CD4-positive, CD25-positive, alpha-beta regulatory T cell (primary cell): Measurements from ENCODE around the gene PREX1. TPM values are rescaled to one million over a fixed set of nuclear protein-coding genes. Genes with fewer than 3 reads are reported as not detected.

ENCODE experiments used
- ATAC-seq, 2 donors: fragments of 150-1000 bp; cut with Tn5 transposase; one replicate each; pipeline ENCODE4 v1.10.0; 2021; ENCODE audit warnings: low read depth in 2 of 2, moderate number of reproducible peaks in 2 of 2, moderate library complexity in 1 of 2
- DNase-seq, 3 donors: peaks; one replicate each; pipeline versions ENCODE4 v3.0.0 to v3.0.0-alpha.2; 2012 to 2022; ENCODE audit warnings: mixed read lengths in 1 of 3
- H3K27ac ChIP-seq: one replicate; pipeline ENCODE4 v1.7.0; 2013; ENCODE audit warnings: mild to moderate bottlenecking, low read length; ENCODE audit not compliant: insufficient read depth, poor library complexity, severe bottlenecking
- H3K27me3 ChIP-seq: one replicate; pipeline ENCODE4 v1.7.0; 2013; ENCODE audit warnings: low read length; ENCODE audit not compliant: control insufficient read depth, insufficient read depth
- H3K36me3 ChIP-seq: one replicate; pipeline ENCODE4 v1.7.0; 2013; ENCODE audit warnings: mild to moderate bottlenecking, low read length, moderate library complexity; ENCODE audit not compliant: control insufficient read depth, insufficient read depth
- H3K4me1 ChIP-seq: 2 replicates; pipeline ENCODE4 v1.7.0; 2013; ENCODE audit warnings: mild to moderate bottlenecking, low read length; ENCODE audit not compliant: insufficient read depth, control insufficient read depth, poor library complexity, severe bottlenecking
- H3K4me3 ChIP-seq: one replicate; pipeline ENCODE4 v1.7.0; 2013; ENCODE audit warnings: low read depth, mild to moderate bottlenecking, low read length, moderate library complexity
- H3K9me3 ChIP-seq, 2 experiments: 1 replicate in 1 of 2; 2 replicates in 1 of 2; pipeline ENCODE4 v1.7.0; 2013; ENCODE audit warnings: low read length in 2 of 2, mild to moderate bottlenecking in 1 of 2, moderate library complexity in 1 of 2; ENCODE audit not compliant: control insufficient read depth in 2 of 2
- H3K27ac Mint-ChIP-seq, 3 donors: one replicate each; pipeline ENCODE4 v1.8.0; 2020 to 2022; ENCODE audit warnings: mild to moderate bottlenecking in 3 of 3, mixed read lengths in 3 of 3, moderate library complexity in 2 of 3
- H3K27me3 Mint-ChIP-seq: one replicate; pipeline ENCODE4 v1.8.0; 2022; ENCODE audit warnings: mild to moderate bottlenecking, mixed read lengths
- H3K36me3 Mint-ChIP-seq: one replicate; pipeline ENCODE4 v1.8.0; 2020; ENCODE audit warnings: mixed read lengths
- H3K4me1 Mint-ChIP-seq, 4 donors: one replicate each; pipeline ENCODE4 v1.8.0; 2020 to 2022; ENCODE audit warnings: mixed read lengths in 4 of 4, mild to moderate bottlenecking in 1 of 4
- H3K4me3 Mint-ChIP-seq, 4 donors: one replicate each; pipeline ENCODE4 v1.8.0; 2020 to 2022; ENCODE audit warnings: mild to moderate bottlenecking in 4 of 4, mixed read lengths in 4 of 4, moderate library complexity in 3 of 4
- H3K9me3 Mint-ChIP-seq, 7 donors: one replicate each; pipeline ENCODE4 v1.8.0; 2020 to 2022; ENCODE audit warnings: mixed read lengths in 7 of 7, mild to moderate bottlenecking in 3 of 7, moderate library complexity in 2 of 7
- polyA plus RNA-seq, 4 donors: library from polyadenylated mRNA; unstranded; fragments of 300-500 nt; fragmentation: Illumina TruSeq; gene quantifications; one replicate each; pipeline ENCODE4 v1.2.3, GENCODE V29; 2021
- total RNA-seq: library from RNA; stranded (reverse); gene quantifications from one replicate; pipeline ENCODE4 v1.2.3, GENCODE V29; 2022

Gene PREX1
- total and polyA plus RNA-seq, 5 donors from 2014 or later: 40.8 to 264 (median 57.0) TPM

DNA sequence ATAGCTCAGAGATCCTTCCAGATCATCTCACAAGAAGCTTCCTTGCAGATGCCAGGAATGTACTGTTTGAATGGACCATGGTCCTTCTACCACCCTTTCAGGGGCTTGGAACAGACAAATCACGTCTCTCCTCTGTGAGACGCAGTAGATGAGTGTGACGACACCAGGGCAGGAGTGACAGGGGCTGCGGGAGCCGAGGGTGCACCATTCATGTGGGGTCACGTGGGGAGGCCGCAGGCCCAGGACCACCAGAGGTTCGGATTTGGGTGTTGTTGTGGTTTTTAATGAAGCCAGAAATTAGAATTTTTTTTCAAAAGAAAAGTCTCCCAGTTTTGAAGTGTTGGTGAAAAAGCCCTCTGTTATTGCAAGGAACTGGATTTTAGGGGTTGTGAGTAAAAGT, 79.2 kb downstream of the PREX1 start:
- Mint-ChIP-seq H3K27me3 (peaks cover 1% of the 10 kb centered on the region), H3K27ac (peak overlapping the region; percentile 62 to 98 (median 90)), H3K9me3 (no peaks in the 10 kb centered on the region), H3K36me3 (peaks cover 29% of the 10 kb centered on the region), H3K4me1 (peaks cover 17 to 70% (median 54%) of the 10 kb centered on the region in 4 donors), H3K4me3 (peak overlapping the region in 2 of 4 donors; percentile 46 to 63)
- Histone ChIP-seq H3K27ac (no peak overlapping the region), H3K9me3 (no peaks in the 10 kb centered on the region), H3K36me3 (peaks cover 45% of the 10 kb centered on the region), H3K4me3 (no peak overlapping the region), H3K4me1 (peaks cover 54% of the 10 kb centered on the region), H3K27me3 (no peaks in the 10 kb centered on the region)
- no peak for ATAC-seq
- no peak for DNase-seq

DNA sequence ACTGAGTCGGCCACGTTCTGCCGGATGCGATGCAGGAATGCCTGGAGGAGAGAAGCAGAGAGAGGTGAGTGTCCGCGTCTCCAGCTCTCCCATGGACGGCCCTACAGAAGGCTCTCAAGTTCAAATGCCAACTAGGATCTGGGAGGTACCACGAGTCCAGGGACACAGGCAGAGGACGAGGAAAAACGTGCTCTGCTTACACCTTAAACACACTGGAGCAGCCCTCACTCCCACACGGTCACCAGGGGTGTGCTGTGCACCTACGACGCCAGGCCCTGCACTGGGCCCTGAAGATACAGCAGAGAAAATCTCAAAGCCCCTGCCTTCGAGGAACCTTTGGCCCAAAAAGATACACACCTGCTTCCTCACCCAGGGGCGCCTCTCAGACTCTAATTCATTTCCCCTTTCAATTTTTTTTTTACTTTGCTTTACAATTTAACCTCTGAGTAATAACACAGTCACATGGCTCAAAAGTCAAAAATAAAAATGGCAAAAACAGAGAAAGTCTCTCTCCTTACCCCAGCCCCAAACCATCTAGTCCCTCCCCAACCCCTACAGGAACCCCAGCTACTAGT, 79.9 kb downstream of the PREX1 start:
- Histone ChIP-seq H3K4me1 (peaks cover 48% of the 10 kb centered on the region), H3K27ac (peak overlapping the region; percentile 19), H3K36me3 (peaks cover 48% of the 10 kb centered on the region), H3K27me3 (no peaks in the 10 kb centered on the region), H3K9me3 (no peaks in the 10 kb centered on the region), H3K4me3 (no peak overlapping the region)
- no peaks in the 10 kb centered on the region for H3K9me3 Mint-ChIP-seq
- no peaks in the 10 kb centered on the region for H3K27me3 Mint-ChIP-seq
- peak overlapping the region; percentile 62 to 98 (median 90) for H3K27ac Mint-ChIP-seq
- peaks cover 17 to 69% (median 50%) of the 10 kb centered on the region in 4 donors for H3K4me1 Mint-ChIP-seq
- DNase-seq (peak in 1 of 3 donors; percentile 23), ATAC-seq (no peak)
- H3K4me3 Mint-ChIP-seq: peak overlapping the region in 1 of 4 donors; percentile 63
- peaks cover 29% of the 10 kb centered on the region for H3K36me3 Mint-ChIP-seq

DNA sequence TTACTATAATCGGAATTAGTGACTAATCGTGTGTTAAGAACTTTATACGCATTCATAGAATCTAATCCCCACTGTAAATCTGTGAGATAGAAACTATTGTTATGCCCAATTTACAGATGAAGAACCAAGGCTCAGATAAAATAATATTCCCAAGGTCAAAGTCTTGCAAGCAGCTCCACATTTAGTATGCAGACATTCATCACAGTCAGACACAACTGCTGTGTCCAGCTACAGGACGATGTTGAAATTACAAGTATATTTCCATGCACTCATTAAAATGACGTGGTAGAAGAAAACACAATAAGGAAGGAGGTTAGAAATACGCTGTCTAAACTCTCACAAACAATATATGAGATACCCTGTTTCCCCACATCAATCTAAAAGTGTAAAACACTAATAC, 82.5 kb downstream of the PREX1 start:
- peak overlapping the region in 1 of 4 donors; percentile 18 for H3K4me3 Mint-ChIP-seq
- H3K4me1 Mint-ChIP-seq: peaks cover 8 to 49% (median 34%) of the 10 kb centered on the region in 4 donors
- peaks cover 39% of the 10 kb centered on the region for H3K36me3 Mint-ChIP-seq
- H3K9me3 Mint-ChIP-seq: no peaks in the 10 kb centered on the region
- peaks cover 64% of the 10 kb centered on the region for H3K36me3 ChIP-seq
- H3K27ac Mint-ChIP-seq: peak overlapping the region in 2 of 3 donors; percentile 3 to 31
- no peak for DNase-seq
- no peaks in the 10 kb centered on the region for H3K9me3 ChIP-seq
- H3K27ac ChIP-seq: no peak overlapping the region
- no peak overlapping the region for H3K4me3 ChIP-seq
- ATAC-seq: no peak
- H3K27me3 ChIP-seq: no peaks in the 10 kb centered on the region
- no peaks in the 10 kb centered on the region for H3K27me3 Mint-ChIP-seq
- peaks cover 28% of the 10 kb centered on the region for H3K4me1 ChIP-seq

DNA sequence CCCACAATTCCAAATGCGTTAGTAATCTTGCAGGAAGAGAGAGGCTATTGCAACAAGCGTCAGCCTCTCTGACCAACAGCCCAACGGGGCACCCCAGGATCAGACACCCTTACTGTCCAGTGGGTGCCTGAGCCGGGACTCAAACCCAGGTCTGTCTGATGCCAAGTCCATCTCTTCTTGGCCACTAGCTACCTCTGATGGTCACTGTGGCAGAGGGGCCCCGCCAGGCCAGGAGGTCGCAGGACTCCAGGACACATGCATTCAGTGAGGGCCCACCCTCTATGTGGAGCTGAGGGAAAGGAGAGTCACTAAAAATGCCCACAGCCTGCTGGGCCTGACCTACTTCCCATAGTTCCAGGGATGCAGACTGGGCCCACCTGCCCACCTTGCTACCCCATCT, 83.3 kb downstream of the PREX1 start:
- Histone ChIP-seq H3K9me3 (no peaks in the 10 kb centered on the region), H3K4me1 (peaks cover 35% of the 10 kb centered on the region), H3K36me3 (peaks cover 71% of the 10 kb centered on the region), H3K27me3 (no peaks in the 10 kb centered on the region), H3K4me3 (no peak overlapping the region), H3K27ac (no peak overlapping the region)
- peaks cover 41% of the 10 kb centered on the region for H3K36me3 Mint-ChIP-seq
- ATAC-seq (no peak), DNase-seq (no peak)
- H3K27ac Mint-ChIP-seq: no peak overlapping the region
- no peak overlapping the region for H3K4me3 Mint-ChIP-seq
- H3K27me3 Mint-ChIP-seq: no peaks in the 10 kb centered on the region
- no peaks in the 10 kb centered on the region for H3K9me3 Mint-ChIP-seq
- peaks cover 15 to 50% (median 34%) of the 10 kb centered on the region in 4 donors for H3K4me1 Mint-ChIP-seq

DNA sequence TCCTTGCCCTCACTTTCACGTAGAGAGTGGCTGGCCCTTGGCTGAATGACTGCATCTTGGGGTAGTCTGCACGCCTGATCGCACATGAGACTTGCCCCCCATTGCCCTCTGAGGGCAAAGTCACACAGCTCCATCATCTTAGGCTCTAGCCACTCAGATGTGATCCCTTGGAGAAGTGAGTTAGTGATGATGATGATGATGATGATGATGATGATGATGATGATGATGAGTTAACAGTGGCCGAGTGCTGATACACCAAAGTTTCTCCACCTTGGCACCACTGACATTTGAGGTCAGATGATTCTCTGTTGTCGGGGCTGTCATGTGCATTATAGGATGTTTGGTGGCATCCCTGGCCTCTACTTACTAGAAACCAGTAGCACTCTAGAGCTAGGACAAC, 84.0 kb downstream of the PREX1 start:
- H3K4me1 ChIP-seq: peaks cover 35% of the 10 kb centered on the region
- DNase-seq: no peak
- Mint-ChIP-seq H3K27me3 (no peaks in the 10 kb centered on the region), H3K27ac (no peak overlapping the region), H3K4me1 (peaks cover 19 to 50% (median 38%) of the 10 kb centered on the region in 4 donors), H3K9me3 (no peaks in the 10 kb centered on the region), H3K36me3 (peaks cover 41% of the 10 kb centered on the region), H3K4me3 (no peak overlapping the region)
- no peak overlapping the region for H3K27ac ChIP-seq
- ATAC-seq: no peak
- H3K4me3 ChIP-seq: no peak overlapping the region
- H3K27me3 ChIP-seq: no peaks in the 10 kb centered on the region
- peaks cover 74% of the 10 kb centered on the region for H3K36me3 ChIP-seq
- no peaks in the 10 kb centered on the region for H3K9me3 ChIP-seq

DNA sequence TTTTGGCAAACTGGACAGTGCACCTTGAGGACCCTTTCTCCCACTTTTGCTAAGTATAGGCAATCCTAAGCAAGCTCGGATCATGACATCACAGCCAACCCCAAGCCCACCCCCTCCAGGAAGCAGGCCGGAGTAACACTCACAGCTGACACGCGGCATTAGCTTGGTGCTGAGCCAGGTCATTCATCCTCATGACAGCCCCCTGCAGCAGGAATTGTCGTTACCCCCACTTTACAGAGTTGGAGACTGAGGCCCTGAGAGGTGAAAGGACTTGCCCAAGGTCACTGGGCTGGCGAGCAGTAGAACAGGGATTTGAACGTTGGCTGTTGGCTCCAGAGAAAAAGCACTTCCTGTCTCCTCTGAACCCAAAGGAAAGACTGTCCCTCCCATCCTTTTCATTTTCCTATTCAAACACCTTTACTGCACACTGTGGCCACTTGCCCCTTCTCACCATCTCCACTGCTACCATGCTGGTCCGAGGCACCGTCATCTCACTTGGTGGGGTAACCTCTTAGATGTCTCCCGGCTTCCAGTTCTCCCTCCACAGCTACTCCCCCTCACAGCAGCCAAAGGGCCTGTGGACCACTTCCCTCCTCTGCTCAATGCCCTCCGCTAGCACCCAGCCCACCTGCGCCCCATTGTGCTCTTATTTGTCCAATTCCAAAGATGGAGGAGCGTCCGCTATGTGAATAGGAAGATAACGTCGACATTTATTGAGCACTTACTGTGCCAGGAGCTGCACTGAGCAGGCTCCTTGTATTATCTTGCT, 84.7 kb downstream of the PREX1 start:
- H3K9me3 ChIP-seq: no peaks in the 10 kb centered on the region
- H3K27me3 ChIP-seq: no peaks in the 10 kb centered on the region
- ATAC-seq (no peak), DNase-seq (no peak)
- Mint-ChIP-seq H3K4me1 (peaks cover 13 to 50% (median 33%) of the 10 kb centered on the region in 4 donors), H3K27me3 (no peaks in the 10 kb centered on the region), H3K27ac (peak overlapping the region in 1 of 3 donors; percentile 39), H3K9me3 (no peaks in the 10 kb centered on the region), H3K4me3 (no peak overlapping the region), H3K36me3 (peaks cover 41% of the 10 kb centered on the region)
- no peak overlapping the region for H3K27ac ChIP-seq
- H3K4me1 ChIP-seq: peaks cover 35% of the 10 kb centered on the region
- H3K36me3 ChIP-seq: peaks cover 79% of the 10 kb centered on the region
- H3K4me3 ChIP-seq: no peak overlapping the region

DNA sequence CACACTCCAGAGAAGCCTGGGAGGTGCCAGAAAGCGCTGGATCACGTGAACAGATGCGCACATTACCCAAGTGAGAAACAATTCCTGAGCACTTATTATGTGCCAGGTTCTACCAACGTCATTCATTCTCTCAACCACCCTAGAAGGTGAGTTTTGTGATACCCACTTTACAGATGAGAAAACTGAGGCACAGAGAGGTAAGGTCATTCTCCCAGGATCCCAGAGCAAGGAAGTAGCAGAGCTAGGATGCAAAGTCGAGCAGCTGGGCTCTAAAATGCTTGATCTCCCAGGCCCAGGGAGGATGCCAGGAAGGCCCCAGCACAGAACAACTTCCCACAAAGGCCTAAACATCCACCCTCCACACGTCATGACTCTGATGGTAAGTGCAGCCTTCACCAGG, 85.6 kb downstream of the PREX1 start:
- Mint-ChIP-seq H3K9me3 (no peaks in the 10 kb centered on the region), H3K4me1 (peaks cover 12 to 54% (median 37%) of the 10 kb centered on the region in 4 donors), H3K27ac (no peak overlapping the region), H3K36me3 (peaks cover 47% of the 10 kb centered on the region), H3K27me3 (no peaks in the 10 kb centered on the region), H3K4me3 (no peak overlapping the region)
- no peaks in the 10 kb centered on the region for H3K9me3 ChIP-seq
- no peak overlapping the region for H3K27ac ChIP-seq
- H3K4me1 ChIP-seq: peaks cover 36% of the 10 kb centered on the region
- H3K36me3 ChIP-seq: peaks cover 81% of the 10 kb centered on the region
- DNase-seq: no peak
- H3K27me3 ChIP-seq: no peaks in the 10 kb centered on the region
- H3K4me3 ChIP-seq: no peak overlapping the region
- no peak for ATAC-seq
